HG03064 (cell line): ENCODE results near the gene TMEM63A.
A peak's percentile ranks its signal among the peaks of the same experiment; 100 is the strongest.

ENCODE experiments used
- ATAC-seq: cut with Tn5 transposase; IDR thresholded peaks from one replicate; pipeline ENCODE4 v1.9.1; 2021; ENCODE audit warnings: low read depth; ENCODE audit not compliant: unreplicated experiment

The TMEM63A gene

DNA sequence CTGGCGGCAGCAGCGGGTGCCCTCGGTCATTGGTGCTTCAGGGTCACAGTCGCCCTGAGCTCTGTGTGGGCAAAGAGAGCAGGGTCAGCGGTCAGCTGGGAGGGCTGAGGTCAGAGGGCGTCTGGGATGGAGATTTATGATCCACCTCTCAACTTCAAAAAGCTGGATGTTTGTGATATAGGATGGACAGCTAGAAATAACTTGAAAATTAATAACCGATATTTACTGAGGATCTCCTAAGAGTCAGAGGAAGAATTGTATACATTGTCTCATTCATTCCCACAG, 4.8 kb upstream of the TMEM63A start:
- no peak for ATAC-seq

GRCh38 chr1:225886159-225887029, 4.2 kb upstream of the TMEM63A start:
- ATAC-seq, result no peak

GRCh38 chr1:225885336-225885735, 3.2 kb upstream of the TMEM63A start:
- no peak for ATAC-seq

GRCh38 chr1:225883616-225884265, 1.6 kb upstream of the TMEM63A start:
- no peak for ATAC-seq

- ATAC-seq, result peak; percentile 23
These were observed 775 bp upstream of the TMEM63A start for GRCh38 chr1:225882694-225883615.

DNA sequence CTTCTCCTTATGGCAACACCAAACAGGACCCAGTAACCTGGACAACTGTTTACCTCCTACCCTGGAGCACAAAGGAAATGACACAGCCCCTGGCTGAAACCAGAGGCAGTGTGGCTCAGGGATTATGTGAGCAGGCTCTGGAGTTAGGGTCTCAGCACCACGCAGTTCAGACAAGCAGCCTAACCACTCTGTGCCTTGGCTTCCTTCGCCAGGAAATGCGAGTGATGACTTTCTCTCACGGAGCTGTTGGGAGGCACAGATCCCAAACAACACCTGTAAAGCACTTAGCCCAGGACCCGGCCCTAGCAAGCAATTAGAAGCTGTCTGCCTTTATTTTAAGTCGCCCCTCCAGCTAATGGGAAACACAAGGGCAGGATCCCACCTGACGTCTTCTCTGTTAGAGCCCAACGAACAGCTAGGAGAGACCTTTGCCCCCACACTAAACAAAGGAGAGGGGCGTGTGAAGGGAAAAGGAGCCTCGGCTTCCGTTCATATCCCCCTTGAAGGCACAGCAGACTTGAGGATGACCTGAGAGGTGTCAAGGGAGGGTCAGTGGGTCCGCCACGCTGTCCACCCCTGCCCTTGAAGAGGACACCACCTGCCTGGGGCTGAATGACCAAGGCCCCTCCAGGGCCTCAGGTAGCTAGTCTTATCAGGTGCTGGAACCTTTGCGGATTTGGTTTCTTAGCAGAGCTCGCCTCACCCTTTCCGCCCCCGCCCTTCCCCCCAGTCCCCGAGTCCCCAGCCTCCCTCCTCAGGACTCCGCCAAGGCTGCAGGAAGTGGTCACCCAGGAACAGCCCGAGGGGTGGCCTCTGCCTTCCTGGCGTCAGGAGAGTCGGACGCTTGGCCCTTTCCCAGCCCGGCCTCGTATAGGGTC, 860 bp downstream of the TMEM63A start:
- peak; percentile 31 for ATAC-seq

DNA sequence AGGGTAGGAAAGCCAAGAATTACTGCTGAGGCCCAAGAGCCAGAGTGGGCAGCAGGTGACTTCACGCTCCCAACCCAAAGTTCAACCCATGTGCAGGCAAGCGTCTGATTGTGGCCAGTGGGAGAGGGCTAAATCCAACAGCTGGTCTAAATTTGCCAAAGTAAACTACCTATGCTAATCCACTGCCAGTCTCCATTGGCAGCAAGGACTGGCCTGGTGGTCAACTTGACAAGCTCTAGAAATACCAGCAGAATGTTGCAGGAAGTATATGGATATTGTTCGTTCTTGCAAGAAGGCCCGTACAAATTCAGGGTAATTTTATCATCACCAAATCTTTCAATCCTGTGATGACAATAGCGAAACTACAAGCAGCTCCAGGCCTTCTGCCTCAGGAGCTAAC, 1.5 kb downstream of the TMEM63A start:
- no peak for ATAC-seq

GRCh38 chr1:225880222-225880588, 2.0 kb downstream of the TMEM63A start:
- ATAC-seq, result no peak

DNA sequence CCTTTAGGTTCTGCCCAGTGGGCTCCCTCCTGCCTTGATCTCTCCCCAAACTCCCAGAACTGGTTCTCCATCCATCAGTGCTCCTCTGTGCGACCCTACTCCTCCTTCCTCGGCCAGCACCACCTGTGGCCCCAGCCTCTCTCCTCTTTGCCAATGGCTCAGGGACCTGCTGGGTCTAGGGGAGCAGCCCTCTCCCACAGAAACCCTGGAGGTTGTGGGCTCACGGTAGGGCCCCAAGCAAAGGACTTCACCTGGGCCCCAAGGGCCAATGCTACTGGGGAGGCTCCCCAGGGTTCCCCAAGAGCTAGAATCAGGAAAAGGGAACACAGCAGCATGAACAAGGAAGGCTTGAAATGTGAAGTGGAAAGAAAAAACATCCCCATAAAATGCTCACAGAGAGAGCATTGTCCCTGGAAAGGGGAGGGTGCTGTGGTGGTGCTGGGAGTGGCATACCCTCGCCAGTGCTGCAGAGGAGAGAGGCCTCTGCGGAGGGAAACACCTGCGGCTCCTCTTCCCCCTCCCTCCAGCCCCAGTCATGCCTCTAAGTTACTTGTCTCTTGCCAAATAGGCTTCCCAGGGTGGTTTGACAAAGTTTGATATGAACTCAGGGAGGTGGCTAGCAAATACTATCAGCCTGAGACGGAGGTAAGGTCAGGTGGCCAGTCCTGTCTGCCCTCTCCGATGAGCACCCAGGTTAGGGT, 2.5 kb downstream of the TMEM63A start:
- ATAC-seq, result no peak

- no peak for ATAC-seq
These were observed 3.9 kb downstream of the TMEM63A start for GRCh38 chr1:225878282-225878681.

DNA sequence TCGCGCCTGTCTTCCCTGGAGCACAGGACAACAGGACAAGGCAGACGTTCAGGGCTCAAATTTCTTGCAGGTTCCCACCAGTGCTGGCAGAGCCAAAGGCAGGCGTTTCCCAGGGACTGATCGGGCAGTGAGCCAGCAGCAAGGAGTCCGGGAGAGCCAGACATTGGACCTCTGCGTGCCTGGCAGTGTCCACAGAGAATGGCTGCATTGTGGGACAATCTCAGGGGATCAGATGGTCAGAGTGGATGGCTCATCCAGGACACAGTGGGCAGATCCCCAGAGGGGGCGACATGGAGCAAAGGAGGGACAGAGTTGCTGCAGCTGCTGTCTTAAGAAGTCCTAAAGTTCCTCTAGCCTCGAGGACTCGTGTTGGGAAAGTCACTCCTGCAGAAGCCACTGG, 4.6 kb downstream of the TMEM63A start:
- ATAC-seq, result no peak

- no peak for ATAC-seq
These were observed 5.2 kb downstream of the TMEM63A start for GRCh38 chr1:225876900-225877510.

DNA sequence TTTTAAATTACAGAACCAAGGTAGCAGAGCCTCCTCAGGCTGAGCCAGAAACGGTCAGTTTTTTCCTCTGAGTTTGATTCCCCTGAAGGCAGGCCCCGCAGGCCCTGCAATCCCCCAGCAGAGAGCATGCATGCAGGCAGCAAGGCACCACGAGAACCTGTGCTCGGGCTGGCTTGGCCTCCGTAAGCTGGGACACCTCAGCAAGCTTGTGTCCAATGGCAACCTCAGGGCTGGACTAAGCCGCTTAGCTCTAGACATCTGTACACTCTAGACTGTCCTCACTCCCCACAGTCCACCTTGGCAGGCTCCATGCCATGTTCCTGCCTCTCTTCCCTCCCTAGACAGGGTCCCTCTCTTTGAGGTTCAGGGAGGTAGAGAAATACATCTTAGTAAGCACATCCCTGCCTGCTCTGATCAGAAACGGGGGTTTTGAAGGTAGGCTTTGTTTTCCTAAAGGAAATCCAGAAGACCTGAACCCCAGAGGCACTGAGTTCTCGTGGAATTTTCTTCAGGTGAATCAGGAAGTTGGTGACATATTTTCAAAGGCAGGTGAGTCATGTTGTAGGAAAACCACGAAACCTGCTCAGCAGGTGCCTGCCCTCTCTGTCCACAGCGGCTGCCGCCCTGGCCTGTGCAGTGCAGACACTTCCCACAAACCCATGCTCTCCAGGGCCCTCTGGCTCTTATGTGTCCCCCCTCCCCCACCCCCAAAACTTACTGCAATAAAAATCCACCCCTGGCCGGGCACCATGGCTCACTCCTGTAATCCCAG, 7.0 kb downstream of the TMEM63A start:
- ATAC-seq, result no peak

DNA sequence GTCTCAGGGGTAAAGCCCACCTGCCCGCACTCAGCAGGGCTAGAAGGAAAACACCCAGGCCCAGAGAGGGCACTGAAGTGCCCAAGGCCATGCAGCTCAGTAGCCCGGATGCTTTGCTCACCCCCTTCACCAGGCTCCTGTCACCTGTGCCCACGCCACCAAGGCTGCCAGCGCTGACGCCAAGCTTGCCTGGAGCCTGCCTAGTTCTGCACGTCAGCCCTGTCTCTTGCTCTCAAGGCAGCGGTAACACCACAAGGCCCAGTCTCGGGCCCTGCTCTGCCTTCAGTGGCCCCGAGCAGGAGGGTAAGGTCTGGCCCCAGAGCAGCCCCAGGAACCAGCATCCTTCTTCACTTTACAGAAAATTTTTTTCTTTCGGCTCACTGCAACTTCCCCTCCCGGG, 7.7 kb downstream of the TMEM63A start:
- no peak for ATAC-seq

- no peak for ATAC-seq
These were observed 8.8 kb downstream of the TMEM63A start for GRCh38 chr1:225873281-225873850.

GRCh38 chr1:225872075-225872430, 10.1 kb downstream of the TMEM63A start:
- no peak for ATAC-seq

- no peak for ATAC-seq
These were observed 10.7 kb downstream of the TMEM63A start for GRCh38 chr1:225871359-225872074.

- ATAC-seq, result no peak
These were observed 11.3 kb downstream of the TMEM63A start for GRCh38 chr1:225870911-225871310.
